ENCODE measurements around the gene HS6ST2.

The HS6ST2 gene

DNA sequence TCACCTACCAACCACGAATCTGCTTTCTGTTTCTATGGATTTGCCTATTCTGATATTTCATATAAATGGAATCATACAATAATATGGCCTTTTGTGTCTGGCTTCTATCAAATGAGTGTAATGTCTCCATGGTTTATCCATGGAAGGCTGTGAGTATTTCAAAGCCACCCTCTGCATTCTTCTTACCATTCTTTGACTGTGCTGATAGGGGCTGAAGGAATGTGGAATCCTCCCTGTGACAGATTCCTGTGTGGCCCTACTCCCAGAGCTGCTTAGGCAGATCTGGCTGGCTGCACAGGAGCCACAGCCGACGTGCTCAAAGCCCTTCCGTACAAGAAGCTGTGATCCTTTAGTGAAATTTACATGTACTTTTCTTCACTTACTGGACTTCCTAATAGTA, 163.2 kb downstream of the HS6ST2 start:
- no peak for DNase-seq (ENCODE audit: low read depth in 2 of 2)

DNA sequence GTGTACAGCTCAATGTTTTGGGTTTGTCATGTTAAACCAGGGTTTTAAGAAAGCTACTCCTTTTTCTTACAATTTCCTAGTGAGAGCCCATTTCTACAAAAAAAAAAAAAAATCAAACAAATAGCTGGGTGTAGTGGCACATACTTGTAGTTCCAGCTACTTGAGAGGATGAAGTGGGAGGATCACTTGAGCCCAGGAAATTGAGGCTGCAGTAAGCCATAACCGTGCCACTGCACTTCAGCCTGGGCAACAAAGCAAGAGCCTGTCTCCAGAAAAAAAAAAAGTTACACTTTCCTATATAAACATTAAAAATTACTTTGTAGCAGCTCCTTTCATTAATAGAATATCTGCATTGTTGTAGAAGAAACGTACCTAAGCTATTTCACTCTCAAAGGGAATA, 166.7 kb downstream of the HS6ST2 start:
- DNase-seq (ENCODE audit: low read depth in 2 of 2), result no peak

DNA sequence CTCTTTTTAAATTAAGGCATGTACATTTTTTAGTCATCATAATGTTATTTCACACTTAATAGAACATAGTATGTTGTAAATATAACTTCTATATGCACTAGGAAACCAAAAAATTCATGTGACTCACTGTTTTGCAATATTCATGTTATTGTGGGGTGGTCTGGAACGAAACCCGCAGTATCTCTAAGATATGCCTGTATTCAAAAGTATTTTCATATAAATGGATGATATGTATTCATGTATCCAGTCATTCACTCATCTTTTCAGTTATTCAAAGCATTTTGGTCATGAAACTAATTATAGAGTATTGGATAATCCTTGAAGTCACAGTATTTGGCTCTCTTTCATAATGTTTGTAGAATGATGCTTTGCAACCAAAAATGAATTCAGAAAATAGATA, 168.1 kb downstream of the HS6ST2 start:
- DNase-seq (ENCODE audit: low read depth in 2 of 2), result no peak

DNA sequence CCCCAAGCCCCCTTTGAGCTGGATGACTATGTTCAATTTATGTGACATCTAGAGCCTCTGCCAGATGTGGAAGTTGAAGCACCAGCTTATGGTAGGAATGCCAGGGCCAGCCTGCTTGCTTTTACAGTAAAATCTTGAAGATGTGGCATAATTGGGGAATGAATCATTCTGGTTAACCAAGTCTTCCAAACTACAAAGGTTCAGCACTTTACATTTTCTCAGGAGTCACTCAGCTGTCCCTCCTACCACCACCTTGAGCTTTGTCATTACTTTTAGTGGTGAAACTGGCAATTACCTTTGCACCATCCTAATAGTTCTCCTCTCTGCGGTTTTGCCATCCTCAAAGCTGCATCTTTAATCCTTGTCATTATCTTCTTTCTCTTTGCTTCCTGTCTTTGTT, 172.2 kb downstream of the HS6ST2 start:
- no peak for DNase-seq (ENCODE audit: low read depth in 2 of 2)

DNA sequence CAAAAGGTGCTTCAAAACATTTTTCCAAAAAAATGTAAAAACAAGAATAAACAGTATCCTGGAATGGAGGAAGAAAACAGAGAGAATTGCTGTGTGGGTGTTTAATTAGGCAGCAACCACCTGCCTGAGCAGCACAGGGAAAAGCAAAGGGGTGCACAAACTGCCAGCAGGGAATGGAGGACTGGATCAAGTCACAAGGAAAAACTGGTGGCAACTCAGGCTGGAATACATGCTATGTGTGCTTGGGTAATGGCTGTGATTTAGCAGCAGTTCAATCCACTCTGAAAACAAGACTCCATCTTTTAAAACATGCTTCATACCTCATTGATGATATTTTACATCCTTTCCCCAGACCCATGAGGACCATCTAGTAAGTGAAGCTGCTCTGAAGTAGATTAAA, 179.5 kb downstream of the HS6ST2 start:
- no peak for DNase-seq (ENCODE audit: low read depth in 2 of 2)

DNA sequence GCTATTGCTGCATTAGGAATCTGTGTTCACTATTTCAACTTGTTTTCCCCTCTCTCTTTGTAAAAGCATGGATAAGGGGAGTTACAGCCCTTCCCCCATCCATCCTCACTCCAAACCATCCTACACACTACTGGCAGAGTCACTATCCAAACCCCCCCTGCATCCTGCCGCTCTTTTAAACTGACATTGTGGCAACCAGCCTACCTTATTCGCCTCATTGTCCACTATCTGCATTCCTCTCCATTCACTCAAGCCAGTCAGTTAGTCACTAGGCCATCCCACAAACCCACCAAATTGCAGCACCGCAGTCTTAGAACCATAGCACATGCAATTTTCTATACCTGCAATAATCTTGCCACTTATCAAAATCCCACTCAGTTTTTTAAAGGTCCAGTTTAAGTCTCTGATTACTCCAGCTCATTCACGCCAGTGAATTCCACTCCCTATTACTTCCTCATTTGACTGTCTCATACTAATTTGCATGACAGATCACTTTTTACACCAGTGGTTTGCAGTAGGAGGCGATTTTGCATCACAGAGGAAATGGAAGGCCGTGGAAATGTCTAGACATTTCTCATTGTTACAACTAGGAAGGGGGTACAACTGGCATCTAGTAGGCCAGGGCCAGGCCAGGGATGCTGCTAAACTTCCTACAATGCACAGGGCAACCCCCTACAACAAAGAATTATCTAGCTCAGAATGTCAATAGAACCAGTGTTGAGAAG, 181.8 kb downstream of the HS6ST2 start:
- no peak for DNase-seq (ENCODE audit: low read depth in 2 of 2)

DNA sequence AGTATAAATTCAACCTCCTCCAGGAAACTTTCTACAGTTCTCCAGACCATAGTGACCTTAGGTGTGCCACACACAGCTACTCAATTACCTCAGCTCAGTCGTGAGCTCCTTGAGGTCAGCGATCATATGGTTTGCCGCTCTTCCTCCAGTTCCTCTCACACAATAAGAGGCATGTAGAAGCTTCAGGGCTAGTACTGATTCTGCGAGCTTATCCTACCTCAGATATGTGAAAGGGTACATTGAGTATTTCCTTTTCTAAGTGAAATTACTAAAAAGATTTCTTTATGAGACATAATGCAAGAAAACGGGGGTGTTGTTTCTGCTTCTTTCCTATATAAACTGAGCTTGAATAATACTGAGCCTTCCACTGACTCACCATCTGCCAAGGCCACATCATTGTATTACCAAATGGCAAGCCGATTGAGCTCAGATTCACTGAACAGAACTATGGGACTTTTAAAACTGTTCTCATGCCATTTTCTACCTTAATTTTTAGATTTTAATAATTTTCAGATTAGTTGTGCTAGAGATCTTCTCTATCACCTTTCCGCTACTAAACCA, 183.1 kb downstream of the HS6ST2 start:
- DNase-seq (ENCODE audit: low read depth in 2 of 2), result no peak

DNA sequence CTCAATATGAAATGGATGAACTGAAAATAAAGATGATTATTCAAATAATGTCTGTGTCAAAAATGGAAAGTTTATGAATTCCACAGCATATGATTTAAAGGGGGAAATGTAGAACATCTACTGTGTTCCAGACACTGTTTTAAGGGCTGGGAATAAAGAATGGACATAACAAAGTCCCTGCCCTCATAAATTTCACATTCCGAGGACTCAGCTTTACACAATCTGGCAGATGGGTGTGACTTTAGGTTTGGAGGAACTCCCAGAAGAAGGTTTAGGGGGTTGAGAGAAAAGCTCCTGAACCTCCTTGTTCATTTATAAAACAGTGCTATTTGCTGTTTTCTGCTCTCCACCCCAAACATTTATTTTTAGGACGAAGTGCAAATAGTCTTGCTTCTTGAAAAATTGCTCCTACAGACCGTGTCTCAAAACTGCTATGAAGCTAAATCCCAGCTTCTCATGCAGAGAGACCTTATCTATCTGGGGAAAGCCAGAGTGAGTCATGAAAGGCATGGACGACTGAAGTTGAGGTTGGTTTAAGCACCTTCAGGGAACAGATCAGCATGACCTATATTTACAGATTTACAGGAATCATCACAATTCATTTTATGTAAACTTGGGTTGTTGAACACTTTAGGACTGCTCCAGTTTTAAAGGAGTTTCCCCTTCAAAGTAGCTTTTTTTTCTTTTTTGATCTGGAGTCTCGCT, 184.3 kb downstream of the HS6ST2 start:
- no peak for DNase-seq (ENCODE audit: low read depth in 2 of 2)

DNA sequence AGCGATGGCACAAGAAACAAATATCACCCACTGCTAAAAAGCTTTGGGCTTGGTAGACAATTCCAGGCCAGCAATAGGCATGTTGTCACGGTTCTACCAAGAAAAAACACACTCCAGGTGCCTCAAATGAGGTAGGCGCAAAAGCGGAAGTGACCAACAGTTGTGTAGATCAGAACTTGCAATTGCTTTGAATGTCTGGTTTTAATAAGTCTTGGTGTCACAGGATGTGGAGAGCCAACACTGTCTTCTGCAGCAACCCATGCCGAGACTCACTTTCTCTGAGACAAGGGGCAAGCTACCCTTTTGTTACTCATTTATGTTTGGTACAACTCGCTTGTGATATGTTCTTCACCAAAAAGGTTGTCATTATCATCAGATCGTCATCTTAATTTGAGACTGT, 188.8 kb downstream of the HS6ST2 start:
- DNase-seq (ENCODE audit: low read depth in 2 of 2), result no peak

DNA sequence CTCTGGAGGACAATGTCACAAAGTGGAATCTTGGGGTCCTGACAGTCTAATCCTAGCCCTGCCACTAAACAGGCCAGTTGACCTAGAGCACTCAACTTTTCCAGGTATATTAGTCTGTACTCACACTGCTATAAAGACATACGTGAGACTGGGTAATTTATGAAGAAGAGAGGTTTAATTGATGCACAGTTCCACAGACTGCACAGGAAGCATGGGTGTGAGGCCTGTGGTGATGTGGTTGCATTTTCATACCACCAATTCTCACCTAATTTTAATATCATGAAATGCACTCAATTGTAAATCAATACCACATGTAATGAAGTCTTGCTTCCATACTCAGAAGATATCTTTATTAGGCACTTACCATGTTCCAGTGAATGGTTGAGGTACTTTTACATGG, 192.0 kb downstream of the HS6ST2 start:
- DNase-seq (ENCODE audit: low read depth in 2 of 2), result no peak

DNA sequence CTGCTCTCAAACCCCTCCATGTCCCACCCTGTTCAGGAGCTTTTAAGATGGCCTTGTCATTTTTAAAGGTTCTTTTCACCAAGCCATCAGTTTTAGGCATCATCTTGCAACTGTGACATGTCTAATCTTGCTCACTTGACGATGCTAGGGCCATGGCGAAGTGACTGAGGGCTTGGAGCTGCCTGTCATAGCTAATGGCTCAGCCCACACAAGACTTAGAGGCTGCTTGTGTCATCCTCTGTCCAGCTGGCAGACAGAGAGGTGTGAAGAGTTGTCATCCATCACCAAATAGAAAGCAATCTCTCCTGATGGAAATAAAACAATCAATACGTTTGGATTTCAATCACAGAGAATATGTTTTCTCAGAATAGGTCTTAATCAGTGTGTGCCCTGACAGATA, 194.9 kb downstream of the HS6ST2 start:
- no peak for DNase-seq (ENCODE audit: low read depth in 2 of 2)

DNA sequence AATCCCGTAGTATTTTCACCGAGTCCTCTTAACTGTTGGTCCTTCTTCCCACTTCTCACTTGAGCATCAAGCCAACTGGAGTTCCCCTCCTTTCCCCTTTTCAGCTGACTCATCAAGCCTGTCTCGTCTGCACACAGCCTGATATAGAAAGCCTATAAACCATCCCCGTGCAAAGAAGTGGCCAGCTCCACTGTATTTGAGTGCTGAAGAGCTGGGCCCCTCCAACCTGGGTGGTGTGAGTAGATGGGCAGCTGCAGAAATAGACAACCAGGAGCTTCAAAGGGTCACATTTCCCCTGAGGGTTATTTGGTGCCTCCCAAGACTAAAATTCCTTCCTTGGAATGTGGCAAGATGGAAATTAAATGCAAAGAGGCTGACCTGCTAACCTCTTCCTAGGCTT, 199.7 kb downstream of the HS6ST2 start:
- no peak for DNase-seq (ENCODE audit: low read depth in 2 of 2)

DNA sequence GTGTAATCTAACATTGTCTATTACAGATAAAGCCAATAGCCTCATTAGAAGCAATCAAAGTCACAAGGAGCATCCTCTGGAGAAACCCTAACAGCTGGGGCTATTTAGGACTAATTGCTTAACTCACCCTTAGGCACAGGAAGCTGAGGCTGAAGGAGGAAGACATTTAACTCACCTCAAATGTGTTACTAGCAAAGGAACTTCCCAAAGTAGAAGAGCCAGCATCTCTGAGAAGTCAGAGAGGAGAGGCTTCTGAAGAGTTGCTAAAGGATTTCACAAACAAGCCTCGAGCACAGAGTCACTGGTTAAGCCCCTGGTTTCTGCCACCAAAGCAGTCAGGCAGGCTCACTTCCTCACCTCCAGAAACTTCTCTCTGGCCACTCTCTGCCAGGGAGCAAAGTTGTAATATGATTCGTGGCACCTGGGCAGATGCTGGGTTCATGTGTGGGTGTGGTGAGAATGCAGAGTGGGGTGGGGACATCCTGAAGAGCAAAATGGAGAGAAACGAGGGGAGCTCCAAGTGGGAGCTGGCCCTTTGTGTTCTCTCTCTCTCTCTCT, 201.3 kb downstream of the HS6ST2 start:
- DNase-seq (ENCODE audit: low read depth in 2 of 2), result no peak

DNA sequence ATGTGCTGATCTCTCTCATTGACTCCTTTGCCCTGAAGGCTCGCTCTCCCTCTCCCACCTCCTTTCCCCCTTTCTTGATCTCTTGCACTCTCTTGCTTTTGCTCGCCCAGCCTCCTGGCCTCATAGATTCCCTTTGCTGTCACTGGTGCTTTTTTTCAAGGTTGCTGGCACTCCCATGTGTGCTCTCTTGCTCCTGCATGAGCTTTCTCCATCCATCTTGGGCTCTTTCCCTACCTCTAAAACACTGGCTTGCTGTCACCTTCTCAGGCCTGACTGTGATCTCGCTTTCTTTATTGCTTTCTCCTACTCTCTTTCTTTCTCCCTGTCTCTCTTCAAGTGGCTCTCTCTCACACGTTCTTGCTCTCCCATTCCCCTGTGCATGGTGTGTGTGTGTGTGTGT, 202.0 kb downstream of the HS6ST2 start:
- no peak for DNase-seq (ENCODE audit: low read depth in 2 of 2)

DNA sequence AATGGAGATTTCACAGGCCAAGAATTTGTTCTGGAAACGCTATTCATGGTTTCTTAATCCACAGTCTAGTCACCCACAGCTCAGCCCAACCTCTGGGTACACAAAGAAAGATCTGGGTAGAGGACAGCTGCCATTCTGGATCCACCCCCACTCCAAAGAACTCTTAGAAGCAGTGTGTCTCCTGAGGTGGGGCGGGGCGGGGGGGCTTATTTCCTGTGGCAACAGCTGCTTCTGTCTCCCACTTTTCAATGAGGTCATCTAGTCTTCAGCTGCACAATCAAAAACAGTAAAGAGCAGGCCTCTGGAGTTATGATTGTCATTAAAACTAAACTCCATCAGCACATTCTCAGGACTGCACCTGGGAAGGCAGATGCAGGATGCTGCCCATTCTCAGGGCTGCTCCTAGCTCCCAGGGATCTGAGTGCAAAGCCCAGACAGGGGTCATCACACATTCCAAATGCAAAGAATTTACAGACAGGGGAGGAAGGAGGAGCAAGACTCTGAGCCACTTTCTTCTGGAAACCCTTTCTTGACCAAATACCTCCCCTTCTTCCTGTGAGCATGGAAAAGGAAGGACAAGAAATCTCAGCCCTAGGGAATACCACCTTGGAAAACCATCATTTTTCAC, 207.3 kb downstream of the HS6ST2 start:
- no peak for DNase-seq (ENCODE audit: low read depth in 2 of 2)

DNA sequence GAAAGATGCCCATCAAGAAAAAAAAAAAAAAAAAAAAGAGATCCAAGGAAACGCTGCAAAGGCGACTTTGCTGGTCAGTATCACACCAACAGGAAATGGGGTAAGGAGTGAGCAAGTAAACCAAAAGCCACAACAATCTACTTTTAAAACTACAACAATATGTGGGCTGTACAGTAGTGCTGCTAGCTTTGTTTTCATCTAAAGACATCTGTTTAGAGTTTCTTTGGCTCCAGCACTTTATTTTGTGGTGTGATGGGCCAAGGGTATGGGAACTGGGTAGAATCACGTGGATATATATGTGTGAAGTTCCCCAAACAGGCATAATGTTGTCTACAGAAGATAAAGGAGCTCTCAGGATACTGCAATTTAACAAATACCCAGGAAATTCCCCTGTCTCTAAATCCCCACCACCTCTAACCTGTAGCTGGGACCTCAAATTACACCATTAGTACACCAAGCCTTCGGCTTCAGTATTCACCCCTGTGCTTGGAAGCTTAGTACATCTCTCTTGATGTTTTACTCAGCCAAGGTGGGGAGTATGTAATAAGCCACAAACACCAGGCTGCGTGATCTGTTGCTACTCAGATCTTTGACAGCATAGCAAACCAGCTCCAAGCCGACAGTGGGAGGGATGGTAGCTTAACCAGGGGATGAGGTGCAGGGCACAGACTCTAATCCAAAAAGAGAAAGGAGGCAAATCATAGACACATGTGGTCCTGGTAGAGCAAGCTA, 207.9 kb downstream of the HS6ST2 start:
- no peak for DNase-seq (ENCODE audit: low read depth in 2 of 2)

DNA sequence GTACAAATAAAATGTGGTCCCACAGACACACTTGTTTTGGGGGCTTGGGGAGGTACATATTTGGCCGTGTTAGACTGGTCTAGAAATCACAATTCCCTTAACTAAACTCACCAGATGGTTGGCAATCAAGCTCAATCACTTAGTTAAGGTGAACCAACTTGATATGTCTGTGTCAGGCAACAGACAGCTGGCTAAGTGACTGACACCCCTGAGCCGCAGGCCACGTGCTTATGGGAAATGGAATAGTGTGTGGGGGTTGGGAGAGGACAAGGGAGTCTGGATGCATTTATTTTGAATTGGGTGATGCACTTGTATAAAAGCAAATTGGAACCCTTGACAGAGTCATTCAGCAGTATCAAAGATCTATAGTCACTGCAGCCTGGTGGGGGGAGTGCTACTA, 209.0 kb downstream of the HS6ST2 start:
- DNase-seq (ENCODE audit: low read depth in 2 of 2), result no peak

DNA sequence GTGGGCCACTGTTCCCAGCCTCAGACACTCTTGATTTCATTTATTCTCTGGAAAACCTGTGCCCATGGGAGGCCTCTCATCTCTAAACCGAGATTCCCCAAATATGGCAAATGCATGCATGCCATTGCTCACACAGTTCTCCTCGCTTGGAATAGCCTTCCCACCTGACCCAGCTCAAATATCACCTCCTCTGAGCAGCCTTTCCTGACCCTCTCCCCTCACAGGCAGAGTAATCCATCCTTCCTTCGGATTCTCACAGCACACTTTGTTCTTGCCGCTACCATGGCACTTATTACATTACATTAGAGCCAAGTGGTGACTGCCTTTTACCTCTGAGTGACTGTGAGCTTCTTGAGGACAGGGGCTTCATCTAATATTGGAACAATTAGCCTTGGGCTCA, 209.5 kb downstream of the HS6ST2 start:
- DNase-seq (ENCODE audit: low read depth in 2 of 2), result no peak

DNA sequence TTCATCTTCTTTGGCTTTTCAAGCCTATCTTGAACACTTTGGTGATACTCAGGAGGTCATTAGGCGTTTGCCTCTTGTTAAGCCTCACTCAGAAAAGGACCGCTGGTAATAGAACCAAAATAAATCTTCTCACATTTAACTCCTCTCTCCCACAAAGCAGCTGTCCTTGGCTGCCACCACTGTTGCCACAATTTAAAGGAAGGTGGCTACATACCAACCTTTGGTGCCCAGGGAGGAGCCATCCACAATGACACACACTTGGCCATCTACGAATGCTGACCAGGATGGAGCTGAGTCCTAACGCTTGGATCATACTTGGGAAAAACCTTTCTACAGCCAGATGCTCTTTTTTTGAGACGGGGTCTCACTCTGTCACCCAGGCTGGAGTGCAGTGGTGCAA, 210.2 kb downstream of the HS6ST2 start:
- DNase-seq (ENCODE audit: low read depth in 2 of 2), result no peak

DNA sequence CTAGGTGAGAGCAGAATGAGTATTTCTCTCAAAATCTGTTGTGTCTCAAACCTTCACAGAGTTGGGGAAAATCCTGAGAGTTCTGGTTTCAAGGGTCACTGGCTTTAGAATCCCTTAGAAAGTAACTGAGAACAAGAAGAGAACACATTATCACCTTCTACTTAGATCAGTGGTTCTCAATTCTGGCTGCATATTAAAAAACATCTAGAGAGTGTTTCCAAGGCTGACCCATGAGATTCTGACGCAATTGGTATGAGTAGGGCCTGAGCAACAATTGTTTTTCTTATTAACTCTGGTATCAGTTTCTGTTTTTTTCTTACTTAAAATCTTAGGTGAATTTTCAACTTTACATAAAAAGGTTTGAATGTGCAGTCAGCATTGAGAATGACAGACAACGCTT, 212.8 kb downstream of the HS6ST2 start:
- DNase-seq (ENCODE audit: low read depth in 2 of 2), result no peak

DNA sequence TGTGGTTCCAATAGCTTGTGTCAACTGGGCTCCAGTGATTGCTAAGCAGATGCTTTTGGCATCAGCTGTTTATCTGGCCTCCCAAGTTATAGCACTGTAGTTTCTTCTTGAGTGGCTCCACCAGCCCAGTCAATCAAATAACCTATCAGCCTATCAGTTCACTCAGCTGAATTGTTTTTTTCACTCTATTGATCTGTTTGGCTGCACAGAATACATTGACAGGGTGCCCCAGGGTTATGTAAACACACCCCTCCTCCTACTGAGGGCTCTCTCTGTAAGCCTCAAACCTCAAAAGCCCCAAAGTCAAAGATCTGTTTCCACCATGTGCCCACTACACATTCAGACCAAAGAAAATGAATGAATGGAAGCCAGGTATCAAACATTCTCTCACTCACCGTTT, 214.0 kb downstream of the HS6ST2 start:
- DNase-seq (ENCODE audit: low read depth in 2 of 2), result no peak

DNA sequence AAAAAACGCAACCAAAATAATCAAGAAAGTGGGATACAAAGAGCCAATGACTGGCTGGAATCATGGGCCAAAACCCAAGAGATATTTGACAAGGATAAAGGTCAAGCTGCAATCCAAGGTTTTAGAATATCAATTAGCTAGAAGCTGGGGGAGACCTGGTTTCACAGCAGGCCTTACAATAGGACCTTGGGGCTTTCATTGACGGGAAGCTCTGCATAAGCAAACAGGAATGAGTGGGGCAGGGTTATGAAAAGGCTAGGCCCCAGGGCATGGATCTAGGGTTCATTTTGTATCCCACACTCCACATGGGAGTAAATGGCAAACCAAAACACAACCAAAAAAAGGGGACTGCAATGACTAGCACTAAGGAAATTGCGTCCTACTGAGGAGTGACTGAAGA, 215.3 kb downstream of the HS6ST2 start:
- DNase-seq (ENCODE audit: low read depth in 2 of 2), result no peak
